Activated naive CD4-positive, alpha-beta T cell treated with anti-CD3 and anti-CD28 coated beads, Interleukin-2, amount 10 ng/mL, durations not matched to agents 7 days and 5 days (primary cell): Measurements from ENCODE around the gene ATRIP.
"Not testable (repeated sequence)": the region's sequence is repeated elsewhere in the genome, so short reads cannot be mapped to it uniquely, and the experiment has no call there.

Source experiments
- CTCF ChIA-PET: fragments of 350-600 bp; sonication (Branson Sonifier 250); formaldehyde crosslinking; loops from one replicate; lab custom pipeline; 2021; ENCODE audit warnings: antibody characterized with exemption; lab: Charles Lee
- DNase-seq: peaks from one replicate; pipeline ENCODE4 v3.0.0-alpha.2; 2020
- H3K27ac Mint-ChIP-seq: one replicate; pipeline ENCODE4 v1.8.0; 2021; ENCODE audit warnings: mild to moderate bottlenecking, moderate library complexity, mixed read lengths
- H3K27me3 Mint-ChIP-seq: one replicate; pipeline ENCODE4 v1.8.0; 2021; ENCODE audit warnings: mild to moderate bottlenecking, mixed read lengths
- H3K36me3 Mint-ChIP-seq: one replicate; pipeline ENCODE4 v1.8.0; 2021; ENCODE audit warnings: mixed read lengths
- H3K4me1 Mint-ChIP-seq: one replicate; pipeline ENCODE4 v1.8.0; 2021; ENCODE audit warnings: mixed read lengths
- H3K4me3 Mint-ChIP-seq: one replicate; pipeline ENCODE4 v1.8.0; 2021; ENCODE audit warnings: mild to moderate bottlenecking, moderate library complexity, mixed read lengths
- H3K9me3 Mint-ChIP-seq: one replicate; pipeline ENCODE4 v1.8.0; 2021; ENCODE audit warnings: mixed read lengths

The ATRIP gene

DNA sequence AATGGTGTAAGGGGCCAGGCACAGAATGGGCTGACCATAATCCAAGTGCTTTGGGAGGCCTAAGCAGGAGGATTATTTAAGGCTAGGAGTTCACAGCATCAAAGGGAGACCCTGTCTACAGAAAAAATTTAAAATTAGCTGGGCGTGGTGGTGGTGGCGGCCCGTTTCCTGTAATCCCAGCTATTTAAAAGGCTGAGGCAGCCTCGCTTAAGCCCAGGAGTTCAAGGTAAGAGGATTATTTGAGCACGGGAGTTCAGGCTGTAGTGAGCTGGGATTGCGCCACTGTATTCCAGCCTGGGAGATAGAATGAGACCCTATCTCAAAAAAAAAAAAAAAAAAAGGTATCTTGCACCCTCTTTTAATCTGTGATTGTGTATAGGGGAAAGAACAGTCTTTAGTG lies 4.6 kb upstream of the ATRIP start:
- H3K27me3 Mint-ChIP-seq = no peaks in the 10 kb centered on the region
- H3K36me3 Mint-ChIP-seq = peaks cover 36% of the 10 kb centered on the region
- peak overlapping the region; percentile 85 for H3K4me3 Mint-ChIP-seq
- peak; percentile 8 for DNase-seq
- CTCF ChIA-PET = interaction anchor here (0.7 kb wide), 1 partner anchor 248 kb away, joined by 3 read pairs; no protein-coding TSS in a partner anchor
- peaks cover 65% of the 10 kb centered on the region for H3K4me1 Mint-ChIP-seq
- H3K9me3 Mint-ChIP-seq = no peaks in the 10 kb centered on the region
- peak overlapping the region; percentile 91 for H3K27ac Mint-ChIP-seq

DNA sequence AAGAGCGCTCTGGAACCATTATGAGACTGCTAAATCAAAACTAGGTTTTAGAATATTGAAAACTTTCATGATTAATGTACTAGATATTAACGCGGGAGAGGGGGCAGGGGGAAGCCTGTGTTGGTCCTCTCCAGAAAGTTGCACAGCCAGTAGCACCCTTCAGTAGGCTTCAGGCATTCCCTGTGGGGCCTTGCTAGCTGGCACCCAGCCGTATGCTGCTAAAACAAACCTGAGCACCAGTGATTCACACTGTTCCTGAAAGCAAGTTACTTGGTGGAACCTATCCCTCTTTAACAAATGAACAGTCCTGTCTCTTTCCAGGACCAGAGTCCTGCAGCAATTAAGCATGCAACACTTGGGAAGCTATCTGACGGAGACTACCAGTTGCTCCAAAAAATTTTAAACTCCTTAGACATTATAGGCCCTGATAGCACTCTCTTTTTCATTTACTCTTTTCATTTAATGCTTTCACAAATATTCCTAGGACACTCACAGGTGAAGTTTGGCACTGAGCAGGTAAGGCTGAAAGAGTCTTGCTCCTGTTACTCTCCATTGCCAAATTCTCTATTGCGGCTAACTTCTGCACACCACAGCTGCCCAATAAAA lies 1.2 kb upstream of the ATRIP start:
- Mint-ChIP-seq H3K4me1 (peaks cover 61% of the 10 kb centered on the region), H3K4me3 (peak overlapping the region; percentile 88)
- CTCF ChIA-PET = interaction anchor here (1.1 to 4.5 kb wide), 7 partner anchors 9 to 113 kb away, joined by 3 to 47 read pairs (median 4); no protein-coding TSS in a partner anchor

DNA sequence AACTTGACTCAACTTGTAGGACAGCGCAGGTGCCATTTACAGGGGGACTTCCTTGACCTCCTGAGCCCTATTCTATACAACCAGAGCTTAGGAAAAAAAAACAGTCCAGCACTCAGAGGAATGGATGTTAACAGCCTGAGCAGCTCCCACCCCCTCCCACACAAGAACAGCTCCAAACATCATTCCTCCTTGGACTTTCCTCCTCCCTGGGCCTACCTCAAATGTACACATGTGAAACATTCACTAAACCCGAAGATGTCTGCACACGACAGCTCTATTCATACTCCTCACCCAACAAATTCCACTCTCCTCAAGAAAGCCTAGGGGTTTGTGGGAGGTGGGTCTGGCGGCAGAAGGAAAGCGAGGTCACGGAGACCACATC lies 503 bp upstream of the ATRIP start:
- H3K36me3 Mint-ChIP-seq = peaks cover 46% of the 10 kb centered on the region
- H3K9me3 Mint-ChIP-seq = no peaks in the 10 kb centered on the region
- DNase-seq = peak; percentile 19
- no peaks in the 10 kb centered on the region for H3K27me3 Mint-ChIP-seq
- peak overlapping the region; percentile 88 for H3K4me3 Mint-ChIP-seq
- CTCF ChIA-PET = interaction anchor here (0.8 to 4.5 kb wide), 8 partner anchors 10 to 112 kb away, joined by 3 to 47 read pairs (median 4); no protein-coding TSS in a partner anchor
- H3K27ac Mint-ChIP-seq = peak overlapping the region; percentile 89
- H3K4me1 Mint-ChIP-seq = peaks cover 57% of the 10 kb centered on the region

More for the DNA sequence above, 1.2 kb upstream of the ATRIP start:
- Mint-ChIP-seq H3K27me3 (no peaks in the 10 kb centered on the region), H3K36me3 (peaks cover 51% of the 10 kb centered on the region), H3K9me3 (no peaks in the 10 kb centered on the region), H3K27ac (peak overlapping the region; percentile 89)
- DNase-seq = no peak

DNA sequence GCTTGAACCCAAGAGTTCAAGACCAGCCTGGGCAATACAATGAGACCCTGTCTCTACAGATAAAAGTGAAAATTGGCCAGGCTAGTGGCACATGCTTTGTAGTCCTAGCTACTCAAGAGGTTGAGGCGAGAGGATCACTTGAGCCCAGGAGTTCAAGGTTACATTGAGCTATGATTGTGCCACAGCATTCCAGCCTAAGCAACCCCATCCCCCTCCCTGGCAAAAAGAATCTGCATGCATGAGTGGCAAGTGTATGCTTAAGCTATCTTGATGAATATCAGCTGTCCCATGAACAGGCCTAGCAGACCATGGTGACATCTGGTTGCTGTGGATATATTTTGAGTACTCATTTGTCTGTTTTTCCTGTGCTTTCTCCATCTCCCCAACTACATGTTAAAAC lies 4.7 kb downstream of the ATRIP start:
- H3K36me3 Mint-ChIP-seq = peaks cover 44% of the 10 kb centered on the region

DNA sequence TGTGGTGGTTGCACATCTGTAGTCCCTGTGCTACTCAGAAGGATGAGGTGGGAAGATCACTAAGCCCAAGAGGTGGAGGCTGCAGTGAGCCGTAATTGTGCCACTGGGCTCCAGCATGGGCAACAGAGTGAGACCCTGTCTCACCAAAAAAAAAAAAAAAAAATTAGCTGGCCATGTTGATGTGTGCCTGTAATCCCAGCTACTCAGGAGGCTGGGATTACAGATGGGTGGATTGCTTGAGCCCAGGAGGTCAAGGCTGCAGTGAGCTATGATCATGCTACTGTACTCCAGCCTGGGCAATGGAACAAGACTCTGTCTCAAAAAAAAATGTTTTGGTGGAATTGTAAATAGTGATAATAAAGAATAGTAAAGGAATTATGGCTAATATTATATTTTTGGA lies 9.9 kb downstream of the ATRIP start:
- Mint-ChIP-seq H3K36me3 (peaks cover 48% of the 10 kb centered on the region), H3K9me3 (no peaks in the 10 kb centered on the region), H3K4me3 (no peak overlapping the region), H3K27ac (no peak overlapping the region), H3K27me3 (no peaks in the 10 kb centered on the region), H3K4me1 (peaks cover 10% of the 10 kb centered on the region)
- CTCF ChIA-PET = interaction anchor here (3.9 kb wide), 1 partner anchor 21 kb away, joined by 22 read pairs; no protein-coding TSS in a partner anchor
- peak; percentile 7 for DNase-seq

More for the DNA sequence above, 4.7 kb downstream of the ATRIP start:
- H3K4me3 Mint-ChIP-seq = no peak overlapping the region
- CTCF ChIA-PET = interaction anchor here (1.1 to 2.8 kb wide), 3 partner anchors 13 to 102 kb away, joined by 3 to 16 read pairs (median 4); no protein-coding TSS in a partner anchor
- H3K9me3 Mint-ChIP-seq = no peaks in the 10 kb centered on the region
- H3K27ac Mint-ChIP-seq = no peak overlapping the region
- DNase-seq = no peak
- H3K27me3 Mint-ChIP-seq = no peaks in the 10 kb centered on the region
- peaks cover 26% of the 10 kb centered on the region for H3K4me1 Mint-ChIP-seq

DNA sequence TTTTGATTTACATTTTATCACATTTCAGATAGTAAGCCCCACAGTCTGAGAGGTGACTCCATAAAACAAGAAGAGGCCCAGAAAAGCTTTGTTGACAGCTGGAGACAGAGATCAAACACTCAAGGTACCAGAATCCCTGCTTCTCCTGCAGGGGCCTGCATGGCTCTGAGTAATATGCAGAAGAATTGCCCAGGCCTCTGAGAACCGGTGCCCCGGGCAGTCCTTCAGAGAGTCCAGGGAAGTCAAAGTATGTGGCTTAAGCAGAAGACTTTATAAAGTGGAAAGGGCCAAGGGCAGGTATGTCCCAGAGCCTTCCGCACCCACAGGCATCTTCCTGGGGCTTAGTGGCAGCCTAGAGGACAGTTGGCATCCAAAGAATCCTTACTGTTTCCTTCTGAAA lies 12.8 kb downstream of the ATRIP start:
- Mint-ChIP-seq H3K27me3 (no peaks in the 10 kb centered on the region), H3K36me3 (peaks cover 30% of the 10 kb centered on the region), H3K27ac (no peak overlapping the region), H3K4me3 (no peak overlapping the region), H3K9me3 (no peaks in the 10 kb centered on the region), H3K4me1 (peaks cover 10% of the 10 kb centered on the region)
- CTCF ChIA-PET = interaction anchor here (1.6 to 3.9 kb wide), 3 partner anchors 23 to 48 kb away, joined by 4 to 22 read pairs (median 9); no protein-coding TSS in a partner anchor
- peak; percentile 8 for DNase-seq

DNA sequence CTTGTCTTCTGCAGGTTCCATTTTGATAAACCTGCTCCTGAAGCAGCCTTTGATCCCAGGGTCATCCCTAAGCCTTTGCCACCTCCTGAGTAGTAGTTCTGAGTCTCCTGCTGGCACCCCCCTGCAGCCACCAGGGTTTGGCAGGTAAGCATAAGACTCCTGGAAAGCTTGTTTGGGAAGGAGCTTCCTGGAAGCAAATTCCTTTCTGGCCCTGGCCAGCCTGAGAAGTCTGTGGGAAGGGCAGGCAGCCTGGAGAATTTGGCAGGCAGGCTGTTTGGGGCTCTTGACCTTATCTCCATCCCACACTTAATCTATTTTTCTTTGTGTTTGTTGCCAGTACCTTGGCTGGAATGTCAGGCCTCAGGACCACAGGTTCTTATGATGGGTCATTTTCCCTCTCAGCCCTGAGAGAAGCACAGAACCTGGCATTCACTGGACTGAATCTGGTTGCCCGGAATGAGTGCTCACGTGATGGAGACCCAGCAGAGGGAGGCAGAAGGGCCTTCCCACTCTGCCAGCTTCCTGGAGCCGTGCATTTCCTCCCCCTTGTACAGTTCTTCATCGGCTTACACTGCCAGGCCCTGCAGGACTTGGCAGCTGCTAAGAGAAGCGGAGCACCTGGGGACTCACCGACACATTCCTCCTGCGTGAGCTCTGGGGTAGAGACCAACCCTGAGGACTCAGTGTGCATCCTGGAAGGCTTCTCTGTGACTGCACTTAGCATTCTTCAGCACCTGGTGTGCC lies 13.4 kb downstream of the ATRIP start:
- CTCF ChIA-PET = no interaction called here
- no peak for DNase-seq
- no peak overlapping the region for H3K4me3 Mint-ChIP-seq
- no peaks in the 10 kb centered on the region for H3K9me3 Mint-ChIP-seq
- H3K27ac Mint-ChIP-seq = no peak overlapping the region
- peaks cover 10% of the 10 kb centered on the region for H3K4me1 Mint-ChIP-seq
- no peaks in the 10 kb centered on the region for H3K27me3 Mint-ChIP-seq
- H3K36me3 Mint-ChIP-seq = peaks cover 25% of the 10 kb centered on the region

DNA sequence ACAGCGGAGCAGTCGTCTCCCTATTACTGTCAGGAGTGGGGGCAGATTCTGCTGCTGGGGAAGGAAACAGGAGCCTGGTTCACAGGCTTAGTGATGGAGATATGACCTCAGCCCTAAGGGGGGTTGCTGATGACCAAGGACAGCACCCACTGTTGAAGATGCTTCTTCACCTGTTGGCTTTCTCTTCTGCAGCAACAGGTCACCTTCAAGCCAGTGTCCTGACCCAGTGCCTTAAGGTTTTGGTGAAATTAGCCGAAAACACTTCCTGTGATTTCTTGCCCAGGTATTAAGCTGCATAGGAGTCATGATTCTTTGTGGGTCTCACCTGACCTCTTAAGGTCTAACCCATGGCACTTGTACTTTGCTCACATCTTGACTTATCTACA lies 14.0 kb downstream of the ATRIP start:
- Mint-ChIP-seq H3K36me3 (peaks cover 23% of the 10 kb centered on the region), H3K4me1 (peaks cover 15% of the 10 kb centered on the region), H3K9me3 (no peaks in the 10 kb centered on the region), H3K4me3 (no peak overlapping the region), H3K27me3 (no peaks in the 10 kb centered on the region), H3K27ac (no peak overlapping the region)
- CTCF ChIA-PET = interaction anchor here (1.0 kb wide), 1 partner anchor 48 kb away, joined by 3 read pairs; no protein-coding TSS in a partner anchor
- DNase-seq = peak; percentile 15

DNA sequence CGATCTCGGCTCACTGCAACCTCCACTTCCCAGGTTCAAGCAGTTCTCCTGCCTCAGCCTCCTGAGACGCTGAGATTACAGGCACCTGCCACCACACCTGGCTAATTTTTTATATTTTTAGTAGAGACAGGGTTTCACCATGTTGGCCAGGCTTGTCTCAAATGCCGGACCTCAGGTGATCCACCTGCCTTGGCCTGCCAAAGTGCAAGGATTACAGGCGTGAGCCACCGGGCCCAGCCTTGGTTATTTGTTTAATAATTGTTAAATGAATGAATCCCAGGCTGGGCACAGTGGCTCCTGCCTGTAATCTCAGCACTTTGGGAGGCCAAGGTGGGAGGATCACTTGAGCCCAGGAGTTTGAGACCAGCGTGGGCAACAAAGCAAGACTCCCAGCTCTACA lies 15.2 kb downstream of the ATRIP start:
- peaks cover 29% of the 10 kb centered on the region for H3K36me3 Mint-ChIP-seq
- CTCF ChIA-PET = interaction anchor here (0.6 kb wide), 1 partner anchor 27 kb away, joined by 4 read pairs; no protein-coding TSS in a partner anchor

DNA sequence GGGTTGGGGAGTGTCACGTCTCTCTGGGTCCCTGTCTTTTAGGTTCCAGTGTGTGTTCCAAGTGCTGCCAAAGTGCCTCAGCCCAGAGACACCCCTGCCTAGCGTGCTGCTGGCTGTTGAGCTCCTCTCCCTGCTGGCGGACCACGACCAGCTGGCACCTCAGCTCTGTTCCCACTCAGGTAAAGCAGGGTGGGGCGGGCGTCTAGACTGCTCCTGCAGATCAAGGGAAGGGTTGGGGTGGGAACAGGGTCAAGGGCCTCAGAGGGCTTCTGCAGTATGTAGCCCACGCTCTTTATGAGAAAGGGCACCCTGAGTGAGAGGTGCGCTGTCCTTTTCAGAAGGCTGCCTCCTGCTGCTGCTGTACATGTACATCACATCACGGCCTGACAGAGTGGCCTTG lies 17.2 kb downstream of the ATRIP start:
- Mint-ChIP-seq H3K27me3 (no peaks in the 10 kb centered on the region), H3K36me3 (peaks cover 36% of the 10 kb centered on the region), H3K4me3 (no peak overlapping the region), H3K27ac (peak overlapping the region; percentile 52), H3K4me1 (peaks cover 42% of the 10 kb centered on the region), H3K9me3 (no peaks in the 10 kb centered on the region)
- CTCF ChIA-PET = interaction anchor here (1.0 to 2.2 kb wide), 2 partner anchors 12 to 44 kb away, joined by 4 to 11 read pairs; no protein-coding TSS in a partner anchor
- peak; percentile 5 for DNase-seq

More for the DNA sequence above, 15.2 kb downstream of the ATRIP start:
- H3K27ac Mint-ChIP-seq, H3K4me3 Mint-ChIP-seq, H3K27me3 Mint-ChIP-seq, DNase-seq, H3K9me3 Mint-ChIP-seq: not testable (repeated sequence)
- peaks cover 23% of the 10 kb centered on the region for H3K4me1 Mint-ChIP-seq

DNA sequence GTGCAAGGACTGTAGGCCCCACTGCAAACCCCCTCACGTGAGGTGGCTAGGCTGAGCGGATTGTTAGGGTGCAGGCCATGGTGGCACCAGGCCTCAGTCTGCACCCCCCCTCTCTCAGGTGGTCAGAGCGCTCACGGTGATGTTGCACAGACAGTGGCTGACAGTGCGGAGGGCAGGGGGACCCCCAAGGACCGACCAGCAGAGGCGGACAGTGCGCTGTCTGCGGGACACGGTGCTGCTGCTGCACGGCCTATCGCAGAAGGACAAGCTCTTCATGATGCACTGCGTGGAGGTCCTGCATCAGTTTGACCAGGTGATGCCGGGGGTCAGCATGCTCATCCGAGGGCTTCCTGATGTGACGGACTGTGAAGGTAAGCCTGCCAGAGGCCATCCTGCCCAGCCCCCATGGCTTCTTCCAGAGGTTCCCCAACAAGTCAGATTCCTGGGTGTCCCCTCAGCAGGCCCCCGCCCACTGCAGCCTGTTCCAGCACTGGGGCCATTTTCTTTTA lies 18.2 kb downstream of the ATRIP start:
- CTCF ChIA-PET = interaction anchor here (1.4 to 2.2 kb wide), 2 partner anchors 43 to 83 kb away, joined by 3 to 11 read pairs; no protein-coding TSS in a partner anchor
- Mint-ChIP-seq H3K27ac (peak overlapping the region; percentile 91), H3K27me3 (no peaks in the 10 kb centered on the region), H3K9me3 (no peaks in the 10 kb centered on the region), H3K36me3 (peaks cover 39% of the 10 kb centered on the region), H3K4me1 (peaks cover 53% of the 10 kb centered on the region), H3K4me3 (no peak overlapping the region)
- DNase-seq = peak; percentile 19

DNA sequence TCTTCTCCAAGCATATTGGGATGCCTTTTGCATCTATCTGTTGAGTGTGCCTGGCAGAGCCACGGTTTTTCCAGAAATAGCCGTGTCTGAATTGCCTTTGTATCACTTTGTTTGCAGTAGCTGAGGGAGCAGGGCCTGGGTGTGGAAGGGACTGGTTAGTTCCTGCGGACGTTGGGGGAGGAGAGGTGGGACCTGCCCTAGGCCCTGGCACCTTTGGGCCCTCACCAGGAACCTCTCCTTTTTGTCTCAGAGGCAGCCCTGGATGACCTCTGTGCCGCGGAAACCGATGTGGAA lies 18.6 kb downstream of the ATRIP start:
- CTCF ChIA-PET = interaction anchor here (1.4 to 3.6 kb wide), 3 partner anchors 42 to 83 kb away, joined by 3 to 25 read pairs (median 11); no protein-coding TSS in a partner anchor
- Mint-ChIP-seq H3K4me1 (peaks cover 57% of the 10 kb centered on the region), H3K9me3 (no peaks in the 10 kb centered on the region), H3K27me3 (no peaks in the 10 kb centered on the region), H3K4me3 (peak overlapping the region; percentile 93), H3K36me3 (peaks cover 43% of the 10 kb centered on the region), H3K27ac (peak overlapping the region; percentile 91)
- no peak for DNase-seq

DNA sequence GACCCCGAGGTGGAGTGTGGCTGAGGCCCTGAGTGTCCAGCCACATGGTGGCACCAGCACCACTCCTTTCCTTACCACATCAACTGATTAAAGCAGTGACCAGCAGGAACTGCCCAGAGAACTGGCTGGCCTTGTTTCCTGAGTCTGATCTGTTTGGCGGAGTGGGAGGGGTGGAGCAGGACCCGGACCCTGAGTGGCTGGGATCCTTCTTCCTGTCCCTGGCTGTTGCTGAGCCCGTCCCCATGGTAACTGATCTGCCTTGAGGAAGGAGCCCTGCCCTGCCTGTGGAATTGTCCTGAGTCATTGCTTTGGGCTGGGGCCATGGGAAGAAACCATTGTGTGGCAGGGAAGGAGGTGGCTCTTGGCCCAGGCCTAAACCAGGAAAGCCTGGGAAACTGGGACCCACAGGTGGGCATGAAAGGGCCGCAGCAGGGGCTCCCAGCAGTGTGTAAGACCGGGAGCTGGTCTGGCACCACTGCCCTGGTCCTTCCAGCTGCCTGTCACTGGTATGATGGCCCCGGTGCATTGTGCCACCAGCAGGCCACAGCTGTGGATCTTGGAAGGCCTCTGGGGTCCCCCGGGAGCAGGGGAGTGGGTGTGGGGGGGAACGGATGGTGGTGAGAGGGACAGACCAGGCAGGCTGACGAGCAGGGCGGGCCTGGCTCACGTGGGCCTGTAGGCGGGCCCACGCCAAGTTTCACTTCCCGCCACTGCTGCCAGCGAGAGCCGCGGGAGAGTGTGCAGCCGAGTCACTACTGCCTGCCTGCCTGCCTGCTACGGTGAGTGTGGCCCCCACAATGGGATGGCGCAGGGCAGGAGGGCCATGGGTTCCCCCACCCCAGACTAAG lies 19.2 kb downstream of the ATRIP start:
- Mint-ChIP-seq H3K27ac (peak overlapping the region; percentile 91), H3K4me3 (peak overlapping the region; percentile 93), H3K36me3 (peaks cover 40% of the 10 kb centered on the region), H3K9me3 (no peaks in the 10 kb centered on the region), H3K27me3 (no peaks in the 10 kb centered on the region), H3K4me1 (peaks cover 58% of the 10 kb centered on the region)
- CTCF ChIA-PET = interaction anchor here (1.3 to 3.6 kb wide), 5 partner anchors 8 to 83 kb away, joined by 3 to 25 read pairs (median 3); no protein-coding TSS in a partner anchor
- peak; percentile 88 for DNase-seq
